HS-5 (cell line): ENCODE measurements around the gene VPS45.
"Not testable (repeated sequence)": the region's sequence is repeated elsewhere in the genome, so short reads cannot be mapped to it uniquely, and the experiment has no call there.

Experiments
- DNase-seq: peaks from one replicate; pipeline ENCODE4 v3.0.0-alpha.2; 2012; ENCODE audit warnings: low read depth

The VPS45 gene

DNA sequence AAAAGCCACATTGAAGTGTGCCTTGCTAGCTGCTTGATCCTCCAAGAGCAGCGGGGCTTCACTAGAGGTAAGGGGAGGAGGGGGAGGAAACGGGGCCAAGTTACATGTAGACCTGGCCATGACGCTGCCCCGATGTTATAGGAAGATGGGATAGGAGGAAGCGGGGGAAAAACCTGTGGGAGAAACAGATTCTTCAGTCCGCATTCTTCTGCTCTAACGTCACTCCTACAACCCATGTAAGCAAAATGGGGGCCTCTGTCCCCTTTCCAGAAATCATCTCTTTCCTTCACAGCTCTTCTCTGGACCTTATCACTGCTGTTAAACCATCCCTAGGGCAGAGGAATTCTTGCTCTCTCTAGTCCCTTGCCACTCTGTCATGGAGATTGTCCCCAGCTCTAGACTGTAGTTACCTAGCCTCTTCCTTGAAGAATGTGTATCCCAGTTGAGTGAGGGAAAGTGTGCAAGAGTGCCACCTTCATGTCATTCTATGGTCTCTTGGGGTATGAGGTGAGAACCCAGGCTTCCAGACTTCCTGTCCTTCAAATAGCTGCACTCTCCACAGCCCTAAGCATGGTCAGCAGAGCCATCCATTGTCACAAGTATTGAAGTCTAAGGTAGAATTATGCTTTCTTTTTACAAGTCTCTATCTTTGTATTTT, 93.5 kb downstream of the VPS45 start:
- DNase-seq: no peak

DNA sequence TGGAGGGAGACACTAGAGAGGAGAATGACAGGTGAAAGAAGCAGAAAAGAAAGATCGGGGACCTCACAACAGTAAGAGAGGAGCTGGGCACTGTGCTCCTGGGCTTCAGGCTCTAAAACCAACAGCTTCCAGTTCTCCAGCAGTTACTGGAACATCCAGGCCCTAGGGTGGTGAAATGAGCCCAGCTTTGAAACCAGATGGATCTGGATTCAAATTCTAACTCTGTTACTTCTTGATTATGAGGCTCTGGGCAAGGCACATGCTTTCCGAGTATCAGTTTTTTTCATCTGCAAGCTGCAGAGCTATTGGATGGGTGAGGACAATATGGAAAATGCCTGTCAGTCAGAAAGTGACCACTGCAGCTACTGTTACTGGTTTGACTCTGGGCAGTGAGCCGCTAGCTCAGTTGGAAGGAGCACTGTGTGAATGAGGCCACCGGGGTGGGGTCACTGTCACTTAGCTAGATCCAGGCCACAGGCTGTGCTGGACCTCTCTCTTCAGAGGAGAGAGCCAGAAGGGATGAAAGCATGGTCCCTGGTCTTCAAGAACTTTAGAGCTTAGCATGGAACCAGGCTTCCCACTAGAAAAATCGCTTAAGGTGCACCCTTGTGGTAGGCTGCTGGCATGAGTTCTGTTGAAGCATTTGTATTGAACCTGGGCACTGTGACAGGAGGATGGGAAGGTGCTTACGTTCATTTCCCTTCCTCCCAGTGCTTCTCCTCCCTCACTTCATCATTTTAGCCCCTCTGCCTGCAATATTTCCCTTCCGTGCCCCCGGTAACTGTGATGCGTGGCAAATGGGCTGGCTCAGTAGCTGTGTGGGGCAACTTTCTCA, 94.4 kb downstream of the VPS45 start:
- DNase-seq: no peak

DNA sequence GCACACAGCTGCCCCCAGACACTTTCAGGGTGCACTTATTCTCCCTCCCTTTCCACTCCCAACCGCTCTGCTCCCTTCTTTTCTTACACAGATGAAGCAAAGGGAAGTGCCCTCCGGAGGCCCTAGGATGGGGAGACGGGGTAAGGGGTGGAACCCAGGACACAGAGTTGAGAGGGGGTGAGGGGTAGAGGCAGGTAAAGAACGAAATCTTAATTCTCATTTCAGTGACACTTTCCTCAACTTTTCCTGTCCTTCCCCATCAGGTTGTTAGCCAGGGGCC, 94.9 kb downstream of the VPS45 start:
- DNase-seq: no peak

DNA sequence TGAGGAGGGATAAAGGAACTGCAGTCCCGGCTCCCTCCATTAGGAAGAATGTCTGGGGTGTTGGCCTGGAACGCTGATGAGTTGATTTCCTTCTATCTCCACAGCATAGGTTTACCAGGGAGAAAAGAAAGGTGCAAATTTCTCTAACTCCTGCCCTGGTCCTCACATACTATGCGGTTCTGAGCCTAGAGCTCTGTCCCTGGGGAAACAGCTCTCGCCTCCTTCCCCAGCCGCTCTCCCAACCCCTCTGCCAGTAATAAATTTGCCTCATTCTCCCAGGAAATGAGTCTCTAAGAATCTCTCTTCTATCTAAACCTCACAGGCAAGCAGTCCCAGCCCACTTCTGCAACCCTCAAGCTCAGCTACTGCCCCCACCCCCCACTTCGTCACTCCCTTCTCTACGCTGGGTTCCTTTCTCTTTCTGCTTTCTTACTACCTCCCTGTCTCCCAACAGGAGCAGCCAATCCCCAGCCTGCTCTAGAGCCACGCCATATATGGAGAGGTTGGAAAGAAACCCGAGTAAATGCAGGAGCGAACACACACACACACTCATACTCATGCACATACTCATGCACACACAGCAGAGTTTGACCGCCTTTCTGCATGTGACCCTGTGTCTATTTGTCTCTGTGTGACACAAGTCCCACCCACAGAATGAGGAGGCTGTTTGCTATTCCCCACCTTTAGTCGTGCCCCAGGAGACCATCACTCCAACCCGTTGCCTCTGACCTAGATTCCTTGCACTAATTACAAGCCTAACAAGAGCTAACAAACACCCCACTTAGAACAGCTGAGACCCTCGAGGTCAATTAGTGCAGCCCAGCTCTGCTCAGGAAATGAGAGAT, 95.5 kb downstream of the VPS45 start:
- DNase-seq: peak; percentile 84

DNA sequence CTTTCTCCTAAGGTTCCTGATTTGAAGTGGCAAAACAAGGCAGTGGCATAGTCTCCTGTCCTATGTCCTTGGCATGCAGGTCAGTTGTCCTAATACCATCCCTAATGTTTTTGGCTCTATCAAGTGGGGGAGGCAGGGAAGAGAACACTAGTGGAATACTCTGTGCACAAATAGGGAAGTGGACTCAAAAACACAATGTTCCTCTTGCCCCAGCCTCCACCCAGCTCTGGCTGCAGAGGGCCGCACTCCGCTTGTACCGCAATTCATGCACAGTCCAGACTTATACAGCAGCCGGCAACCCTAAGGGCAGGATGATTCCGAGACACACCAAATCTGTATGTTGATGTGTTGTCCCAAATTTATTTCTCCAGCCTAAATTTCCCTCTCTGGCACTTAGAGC, 96.6 kb downstream of the VPS45 start:
- DNase-seq: no peak

DNA sequence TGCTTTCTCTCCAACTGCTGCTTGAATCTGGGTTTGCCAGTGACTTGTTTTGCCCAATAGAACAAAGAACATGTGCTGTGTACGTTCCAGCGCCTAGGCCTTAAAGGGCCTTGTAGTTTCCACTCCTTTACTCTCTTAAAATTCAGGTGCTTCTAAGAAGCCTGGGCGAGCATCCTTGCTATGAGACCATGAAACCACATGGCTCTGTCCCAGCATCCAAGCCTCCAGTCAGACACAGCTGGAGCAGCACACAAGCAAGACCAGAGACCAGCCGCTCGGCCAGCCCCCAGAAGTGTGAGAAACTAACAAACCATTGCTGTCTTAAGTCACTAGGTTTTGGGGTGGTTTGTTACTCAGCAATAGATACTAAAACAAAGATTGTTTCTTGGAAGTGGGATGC, 97.2 kb downstream of the VPS45 start:
- no peak for DNase-seq

DNA sequence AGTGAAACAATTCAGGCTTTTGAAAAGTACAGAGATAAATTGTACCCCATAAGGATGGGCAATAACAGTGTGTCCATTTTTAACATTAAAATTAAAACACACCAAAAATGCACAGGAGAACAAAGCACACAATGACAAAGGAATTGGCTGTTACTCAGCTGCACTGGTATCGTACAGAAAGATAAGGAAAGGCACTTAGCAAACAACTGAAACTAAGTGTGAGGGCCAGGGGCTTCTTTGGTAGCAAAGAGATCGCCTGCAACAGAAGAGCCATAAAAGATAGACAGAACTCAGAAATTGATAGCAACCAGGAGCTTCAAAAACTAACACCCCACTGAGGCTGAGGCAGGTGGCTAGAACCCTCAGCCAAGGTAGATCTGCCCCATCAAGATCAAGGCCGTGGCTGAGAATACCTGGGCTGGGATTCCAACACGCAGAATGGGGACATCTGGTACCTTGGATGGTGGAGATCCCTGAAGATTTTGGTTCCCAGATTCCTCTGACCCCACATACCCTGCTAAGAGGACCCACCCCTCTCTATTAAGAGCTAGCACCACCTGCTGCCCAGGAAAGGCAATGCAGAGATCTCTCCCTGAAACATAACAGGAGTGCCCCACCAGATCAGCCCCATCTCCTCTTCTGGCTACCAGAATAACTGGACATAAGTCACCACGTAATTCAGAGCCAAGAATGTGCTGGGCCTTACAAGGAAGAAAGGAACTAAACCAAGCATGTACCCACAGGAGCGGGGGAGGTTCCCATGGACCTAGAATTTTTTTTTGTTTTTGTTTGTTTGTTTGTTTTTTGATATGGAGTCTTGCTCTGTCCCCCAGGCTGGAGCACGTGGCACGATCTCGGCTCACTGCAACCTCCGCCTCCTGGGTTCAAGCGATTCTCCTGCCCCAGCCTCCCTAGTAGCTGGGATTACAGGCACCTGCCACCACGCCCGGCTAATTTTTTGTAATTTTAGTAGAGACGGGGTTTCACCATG, 98.3 kb downstream of the VPS45 start:
- no peak for DNase-seq

DNA sequence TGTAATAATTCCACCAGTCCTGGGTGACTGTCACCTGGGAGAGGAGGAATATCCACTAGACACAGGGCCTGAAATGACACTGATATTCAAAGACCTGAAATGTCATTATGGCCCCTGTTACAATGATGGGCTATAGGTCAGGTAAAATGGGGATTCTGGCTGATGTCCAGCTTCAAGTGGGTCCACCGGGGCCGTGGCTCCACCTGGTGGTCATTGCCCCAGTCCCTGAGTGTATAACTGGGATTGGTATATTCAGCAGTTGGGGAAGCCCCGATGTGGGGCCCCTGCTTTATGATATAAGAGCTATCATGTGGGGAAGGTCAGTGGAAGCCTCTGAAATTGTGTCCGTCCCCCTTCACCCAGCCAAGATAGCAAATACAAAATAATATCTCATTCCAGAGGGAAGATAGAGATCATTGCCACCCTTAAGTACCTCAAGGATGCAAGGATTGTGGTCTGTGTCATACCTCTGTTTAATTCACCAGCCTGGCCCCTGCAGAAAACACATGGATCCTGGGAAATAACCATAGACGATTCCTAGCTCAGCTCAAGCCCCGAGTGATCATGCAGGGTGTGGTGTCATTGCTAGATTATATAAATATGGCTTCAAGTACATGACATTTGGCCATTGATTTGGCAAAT, 101.5 kb downstream of the VPS45 start:
- no peak for DNase-seq

DNA sequence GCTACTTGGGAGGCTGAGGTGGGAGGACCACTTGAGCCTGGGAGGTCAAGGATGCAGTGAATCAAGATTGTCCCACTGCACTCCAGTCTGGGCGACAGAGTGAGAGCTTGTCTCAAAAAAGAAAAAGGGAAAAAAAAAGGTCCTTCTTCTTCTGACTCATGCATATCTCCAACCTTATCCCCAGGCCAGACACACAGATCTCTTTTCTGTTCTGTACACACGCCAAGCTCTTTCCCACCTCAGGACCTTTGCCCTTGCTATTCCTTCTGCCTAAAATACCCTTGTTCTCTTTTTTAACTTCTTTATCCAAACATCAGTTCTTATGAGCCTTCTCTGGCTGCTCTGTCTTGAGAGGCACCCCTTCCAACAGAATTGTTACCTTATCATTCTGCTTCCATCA, 104.2 kb downstream of the VPS45 start:
- no peak for DNase-seq

DNA sequence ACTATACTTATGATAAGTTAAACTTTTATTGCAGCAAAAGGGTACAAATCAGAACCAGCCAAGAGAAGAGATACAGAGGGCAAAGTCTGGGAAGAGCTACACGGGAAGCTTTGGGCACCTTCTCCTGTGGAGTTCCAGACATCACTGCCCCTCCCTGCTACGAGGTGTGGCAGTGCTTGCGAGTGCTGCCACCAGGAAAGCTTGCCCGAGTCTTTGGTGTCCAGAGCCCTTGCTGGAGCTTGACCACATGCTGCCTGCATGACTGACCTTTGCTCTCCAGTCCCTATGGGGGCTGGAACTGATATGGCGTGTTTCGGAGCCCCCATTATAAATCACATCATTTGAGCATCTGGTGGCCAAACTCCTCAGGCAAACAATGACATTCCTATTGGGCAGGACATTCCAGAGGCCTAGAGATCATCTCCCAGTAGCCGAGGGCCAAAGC, 105.6 kb downstream of the VPS45 start:
- DNase-seq: no peak

DNA sequence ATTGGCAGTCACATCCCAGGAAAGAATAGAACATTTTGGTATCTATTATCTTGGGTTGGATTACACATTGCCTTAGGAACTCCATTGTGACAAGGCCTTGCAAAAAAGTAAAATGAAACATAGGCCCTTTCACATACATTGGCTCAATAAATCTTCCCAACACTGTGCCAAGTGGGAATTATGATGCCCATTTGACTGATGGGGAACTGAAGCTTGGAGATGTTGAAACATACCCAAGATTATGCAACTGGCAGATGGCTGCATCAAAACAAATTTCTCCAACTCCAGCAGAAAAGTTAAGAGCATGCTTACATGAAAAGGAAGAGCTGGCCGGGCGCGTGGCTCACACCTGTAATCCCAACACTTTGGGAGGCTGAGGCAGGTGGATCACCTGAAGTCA, 109.0 kb downstream of the VPS45 start:
- DNase-seq: no peak

DNA sequence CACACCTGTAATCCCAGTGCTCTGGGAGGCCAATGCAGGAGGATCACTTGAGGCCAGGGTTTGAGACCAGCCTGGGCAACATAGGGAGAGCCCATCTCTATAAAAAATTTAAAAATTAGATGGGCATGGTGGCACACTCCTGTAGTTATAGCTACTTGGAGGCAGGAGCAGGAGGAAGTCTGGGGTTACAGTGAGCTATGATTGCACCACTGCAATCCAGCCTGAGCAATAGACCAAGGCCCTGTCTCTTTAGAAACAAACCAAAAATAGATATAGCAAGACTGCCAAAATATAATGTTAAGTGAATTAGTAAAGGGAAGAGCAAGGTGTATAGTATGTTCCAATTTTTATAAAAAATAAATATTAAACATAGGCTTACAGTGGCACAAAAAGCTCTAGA, 111.0 kb downstream of the VPS45 start:
- no peak for DNase-seq

DNA sequence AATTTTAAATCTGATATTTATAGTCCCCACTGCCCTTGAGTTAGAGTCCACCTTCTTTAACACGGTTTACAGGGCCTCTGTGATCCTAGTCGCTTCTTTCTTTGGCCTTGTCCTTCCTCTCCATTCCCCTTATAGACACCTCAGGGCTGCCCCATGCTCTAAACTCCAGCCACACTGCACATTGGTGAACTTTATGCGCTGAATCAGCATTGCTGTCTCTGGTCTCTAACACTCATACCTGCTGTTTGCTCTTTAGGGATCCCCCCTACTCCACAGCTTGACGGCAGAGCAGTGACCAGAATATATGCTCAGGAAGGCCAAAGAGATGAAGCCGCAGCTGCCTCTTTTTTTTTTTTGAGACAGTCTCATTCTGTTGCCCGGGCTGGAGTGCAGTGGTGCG, 112.3 kb downstream of the VPS45 start:
- DNase-seq: no peak

DNA sequence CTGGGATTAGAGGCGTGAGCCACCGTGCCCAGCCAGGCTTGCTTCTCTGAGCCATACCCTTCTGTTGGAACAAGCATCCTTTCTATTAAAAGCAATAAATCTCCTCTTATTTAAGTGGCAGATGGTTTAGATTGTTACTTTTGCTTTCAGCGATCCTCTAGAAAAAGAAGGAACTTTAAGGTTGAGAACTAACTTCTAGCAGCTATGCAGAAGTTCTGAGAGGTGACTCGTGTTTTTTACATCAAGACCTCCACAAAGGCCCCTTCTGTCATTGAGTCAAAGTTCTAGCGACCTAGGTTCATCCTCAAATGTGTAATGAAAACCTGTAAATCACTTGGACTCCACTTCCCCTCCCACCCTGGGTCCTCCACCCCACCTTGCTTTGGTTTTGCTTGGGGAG, 112.9 kb downstream of the VPS45 start:
- no peak for DNase-seq

DNA sequence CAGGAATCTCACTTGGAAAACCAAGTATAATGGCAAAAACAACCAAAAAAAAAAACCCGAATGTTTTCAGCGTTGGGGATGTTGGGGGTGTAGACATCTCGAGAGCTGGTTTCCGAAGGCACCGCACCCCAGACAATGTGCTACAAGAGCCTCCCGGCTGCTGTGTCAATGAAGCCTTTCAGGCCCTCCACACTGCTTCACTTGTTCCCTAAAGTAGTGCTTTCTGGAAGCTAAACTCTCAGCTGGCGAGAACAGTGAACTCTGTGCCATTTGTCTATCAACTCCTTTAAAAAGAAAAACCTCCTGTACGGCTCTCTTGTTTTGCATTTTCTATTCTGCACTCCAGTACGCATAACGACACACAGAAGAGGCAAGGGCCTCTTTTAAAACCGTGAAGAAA, 114.7 kb downstream of the VPS45 start:
- DNase-seq: no peak

DNA sequence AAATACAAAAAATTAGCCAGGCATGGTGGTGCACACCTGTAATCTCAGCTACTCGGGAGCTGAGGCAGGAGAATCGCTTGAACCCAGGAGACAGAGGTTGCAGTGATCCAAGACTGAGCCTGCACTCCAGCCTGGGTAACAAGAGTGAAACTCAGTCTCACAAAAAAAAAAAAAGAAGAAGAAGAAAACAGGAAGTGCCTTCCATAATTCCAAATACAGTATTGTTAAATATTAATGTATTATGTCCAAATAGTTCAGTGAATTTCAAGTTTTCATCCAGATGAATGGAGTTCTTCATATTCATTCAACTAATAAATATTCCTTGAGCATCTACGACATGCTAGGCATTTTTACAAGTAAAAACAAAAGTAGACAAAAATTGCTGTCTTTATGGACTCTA, 115.5 kb downstream of the VPS45 start:
- no peak for DNase-seq

DNA sequence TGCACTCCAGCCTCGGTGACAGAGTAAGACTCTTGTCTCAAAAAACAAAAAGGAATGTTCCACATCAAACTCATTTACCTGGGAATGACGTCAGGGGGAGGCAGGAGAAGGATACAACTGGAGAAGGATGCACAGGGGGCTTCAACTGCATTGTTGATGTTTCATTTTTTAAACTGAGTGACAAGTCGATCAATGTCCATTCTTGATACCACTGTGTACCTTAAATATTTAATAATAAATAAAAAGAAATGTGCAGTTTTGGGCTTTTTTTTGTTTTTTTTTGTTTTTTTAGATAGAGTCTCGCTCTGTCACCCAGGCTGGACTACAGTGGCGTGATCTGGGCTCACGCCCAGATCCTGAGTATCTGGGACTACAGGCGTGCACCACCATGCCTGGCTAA, 117.9 kb downstream of the VPS45 start:
- no peak for DNase-seq

DNA sequence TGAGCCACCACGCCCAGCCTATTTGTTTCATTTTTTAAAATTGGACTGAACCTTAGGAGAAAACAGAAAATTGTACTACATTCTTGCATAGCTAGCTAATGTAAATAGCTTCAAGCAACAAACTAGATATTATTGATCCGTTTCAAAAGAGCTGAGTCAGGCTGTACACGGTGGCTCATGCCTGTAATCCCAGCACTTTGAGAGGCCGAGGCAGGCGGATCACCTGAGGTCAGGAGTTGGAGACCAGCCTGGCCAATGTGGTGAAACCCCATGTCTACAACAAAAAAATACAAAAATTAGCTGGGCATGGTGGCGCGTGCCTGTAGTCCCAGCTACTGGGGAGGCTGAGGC, 118.8 kb downstream of the VPS45 start:
- DNase-seq: not testable (repeated sequence)

DNA sequence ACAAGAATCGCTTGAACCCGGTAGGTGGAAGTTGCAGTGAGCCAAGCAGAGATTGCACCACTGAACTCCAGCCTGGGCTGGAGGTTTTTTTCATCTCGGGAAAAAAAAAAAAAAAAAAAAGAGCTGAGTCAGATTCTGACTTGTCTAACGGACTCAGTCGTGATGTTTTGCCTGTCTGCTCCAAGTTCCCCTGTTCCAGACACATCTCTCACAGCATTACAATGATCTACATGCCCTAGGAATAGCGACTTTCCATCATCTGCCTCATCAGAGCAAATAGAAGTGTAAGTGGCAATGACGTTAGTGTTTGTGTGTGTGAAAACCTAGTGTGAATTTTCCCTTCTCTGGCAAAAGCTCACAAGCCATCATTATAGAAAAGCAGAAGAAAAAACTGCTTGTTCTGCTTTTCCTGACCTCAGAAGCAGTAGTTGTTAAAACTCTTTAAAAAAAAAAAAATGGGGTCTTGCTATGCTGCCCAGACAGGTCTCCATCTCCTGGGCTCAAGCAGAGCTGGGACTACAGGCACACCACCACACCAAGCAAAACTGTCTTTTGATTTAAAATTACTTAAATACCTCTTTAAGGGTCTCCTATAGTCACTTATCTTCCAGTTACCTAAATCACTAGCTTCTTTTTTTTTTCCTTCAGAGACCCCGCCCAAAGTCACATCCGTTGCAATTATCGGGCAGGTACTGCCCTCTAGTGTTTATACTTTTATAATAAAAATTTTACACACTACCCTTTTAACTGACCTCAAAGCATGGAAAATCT, 119.4 kb downstream of the VPS45 start:
- DNase-seq: no peak

DNA sequence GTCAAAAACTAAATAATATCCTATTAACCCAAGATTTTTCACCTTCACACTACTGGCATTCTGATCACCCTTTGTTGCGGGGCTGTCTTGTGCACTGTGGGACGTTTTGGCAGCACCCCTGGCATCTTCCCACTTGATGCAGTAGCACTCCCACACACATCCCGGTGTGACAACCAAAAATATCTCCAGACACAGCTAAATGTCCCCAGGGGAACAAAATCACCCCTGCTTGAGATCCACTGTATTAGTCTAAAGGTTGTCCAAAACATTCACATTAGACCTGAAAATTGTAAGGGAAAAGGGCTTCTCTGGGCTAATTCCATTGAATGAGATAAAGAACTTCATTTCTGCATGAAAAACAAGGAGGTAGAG, 120.0 kb downstream of the VPS45 start:
- no peak for DNase-seq

DNA sequence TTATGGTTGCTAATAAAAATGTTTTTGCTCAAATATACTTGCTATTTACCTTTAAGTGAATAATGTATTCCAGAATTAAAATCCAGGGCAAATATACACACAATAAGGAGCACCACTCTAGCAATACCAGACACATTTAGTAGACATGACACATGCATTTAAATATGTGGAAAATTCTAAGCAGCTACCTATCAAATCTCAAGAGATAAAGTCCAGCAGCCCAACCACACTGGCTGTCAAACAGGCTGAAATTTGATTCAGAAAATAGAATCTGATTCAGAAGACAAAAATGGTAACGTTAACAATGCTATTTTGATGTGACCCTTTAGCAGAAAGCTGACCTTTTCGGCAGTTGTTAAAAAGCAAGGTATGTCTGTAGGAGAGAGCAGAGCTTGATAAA, 124.4 kb downstream of the VPS45 start:
- DNase-seq: peak; percentile 83
